HCT116 (cell line): ENCODE results near the gene ZNF586.

Experiments used
- ATF3 ChIP-seq: IDR thresholded peaks from 2 replicates; pipeline ENCODE4 v1.6.1; 2012
- CTCF ChIP-seq, 3 experiments: fragments of 200-600 bp in 1 of 3; sonication (generic) in 1 of 3; IDR thresholded peaks in 2 of 3; conservative IDR thresholded peaks in 1 of 3; 2 replicates each; pipeline ENCODE4 v1.5.1; 2012 to 2017; ENCODE audit warnings: low read depth in 2 of 3, low read length in 2 of 3, antibody characterized with exemption in 1 of 3, borderline replicate concordance in 1 of 3, control low read depth in 1 of 3, mild to moderate bottlenecking in 1 of 3, mixed read lengths in 1 of 3, mixed run types in 1 of 3, moderate library complexity in 1 of 3; ENCODE audit not compliant: insufficient read depth in 1 of 3
- EGR1 ChIP-seq: IDR thresholded peaks from 2 replicates; pipeline ENCODE4 v1.6.1; 2012; ENCODE audit warnings: low read depth
- JUND ChIP-seq: IDR thresholded peaks from 2 replicates; pipeline ENCODE4 v1.6.1; 2012
- POLR2AphosphoS5 ChIP-seq: IDR thresholded peaks from 2 replicates; pipeline ENCODE4 v1.6.1; 2011; ENCODE audit warnings: mild to moderate bottlenecking, low read depth, low read length, moderate library complexity
- RAD21 ChIP-seq: IDR thresholded peaks from 2 replicates; pipeline ENCODE4 v1.6.1; 2012; ENCODE audit warnings: low read depth, mild to moderate bottlenecking
- SIN3A ChIP-seq: IDR thresholded peaks from 2 replicates; pipeline ENCODE4 v1.6.1; 2012; ENCODE audit warnings: low read depth

GRCh38 chr19:57817976-57818375, 48.5 kb downstream of the ZNF586 start:
- no peak for TF ChIP-seq ATF3
- no peak for TF ChIP-seq RAD21
- TF ChIP-seq CTCF (IDR thresholded peaks at IDR 0.05 in 2 of 3, conservative IDR thresholded peaks at IDR 0.05 in 1 of 3; ENCODE audit: borderline replicate concordance in 1 of 3, insufficient read depth in 1 of 3, low read depth in 2 of 3, low read length in 2 of 3) = no peak
- no peak for TF ChIP-seq EGR1
- TF ChIP-seq JUND = no peak
- TF ChIP-seq POLR2AphosphoS5 = no peak
- no peak for TF ChIP-seq SIN3A
